Activated naive CD4-positive, alpha-beta T cell treated with Interleukin-2 at 50 U/mL for 16 hours (primary cell): Measurements from ENCODE around the gene TUBB2A.

Experiments
- DNase-seq: peaks from one replicate; pipeline ENCODE4 v3.0.0-alpha.2; 2020

Gene TUBB2A

GRCh38 chr6:3117912-3118352 lies 39.4 kb downstream of the TUBB2A start:
- DNase-seq = no peak

- DNase-seq = no peak
These were observed 43.0 kb downstream of the TUBB2A start for GRCh38 chr6:3114377-3114776.

- no peak for DNase-seq
These were observed 47.6 kb downstream of the TUBB2A start for GRCh38 chr6:3109761-3110160.

GRCh38 chr6:3108746-3109414 lies 48.5 kb downstream of the TUBB2A start:
- no peak for DNase-seq
